ENCODE results near the gene CACNA1S. TPM values are rescaled to one million over a fixed set of nuclear protein-coding genes. Genes with fewer than 3 reads are reported as not detected.

The CACNA1S gene
- total and polyA plus RNA-seq, 2 of the 8 experiments (the other 6 are each of a cell fraction or from before 2014, with no cell fraction given) = 0.06 TPM; not detected in 1

DNA sequence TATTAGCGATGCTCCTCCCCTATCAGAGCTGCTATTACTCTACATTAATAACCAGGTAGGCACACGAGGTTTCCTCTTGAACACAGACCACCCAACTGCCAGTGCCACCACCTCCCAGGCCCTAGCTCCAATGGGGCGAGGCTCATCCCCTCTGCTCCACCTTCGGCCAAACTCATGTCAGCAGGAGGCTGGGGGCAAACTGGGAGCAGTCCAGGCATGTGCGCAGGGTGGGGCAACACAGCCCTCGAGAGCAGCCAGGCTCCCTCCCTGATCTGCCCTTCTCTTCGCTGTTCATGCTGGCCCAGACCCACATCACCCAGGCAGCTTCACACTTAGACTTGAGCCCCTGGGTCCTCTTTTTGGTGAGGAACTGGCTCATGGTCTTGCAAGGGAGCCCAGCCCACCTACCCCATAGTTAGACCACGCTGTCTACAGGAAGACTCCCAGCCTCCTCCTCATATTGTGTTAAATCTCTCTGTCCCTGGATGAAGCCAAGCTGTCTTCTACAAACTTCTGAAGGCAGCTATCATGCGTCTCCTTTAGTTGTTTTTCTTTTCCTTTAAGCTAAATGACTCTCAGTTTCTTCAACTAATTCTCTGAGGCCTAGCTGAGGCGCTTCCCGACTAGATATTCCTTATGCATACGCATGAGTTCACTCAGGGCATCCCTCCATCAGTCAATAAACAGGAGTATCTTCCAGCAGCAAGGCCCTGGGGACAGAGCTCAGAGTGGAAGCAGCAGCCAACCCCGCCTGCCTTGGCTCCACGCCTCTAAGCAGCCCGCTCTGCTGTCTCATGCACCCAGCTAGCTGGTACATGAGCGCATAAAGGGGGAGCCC lies 30.0 kb upstream of the CACNA1S start:
- Histone ChIP-seq H3K79me1 (ENCODE audit: low read depth, low read length) (no peaks in the 10 kb centered on the region), H4K8ac (ENCODE audit: extremely low read depth, insufficient read depth, low read length) (no peak overlapping the region), H3K9ac (replicated peaks in 1 of 4; ENCODE audit: extremely low read depth in 1 of 4, low read depth in 3 of 4, low read length in 3 of 4) (no peak overlapping the region), H3K56ac (replicated peaks; ENCODE audit: insufficient read length, low read depth, low read length) (no peak overlapping the region), H4K91ac (replicated peaks; ENCODE audit: insufficient read length, low read length) (no peak overlapping the region), H3K4me3 (ENCODE audit: extremely low read depth in 1 of 4, insufficient read depth in 2 of 4, low read depth in 3 of 4, low read length in 4 of 4) (no peak overlapping the region), H3K4me2 (ENCODE audit: insufficient read depth in 1 of 2, low read depth in 2 of 2, low read length in 2 of 2) (no peak overlapping the region), H3K23ac (ENCODE audit: insufficient read length) (no peak overlapping the region), H2AK5ac (ENCODE audit: low read depth, low read length) (no peak overlapping the region), H2BK12ac (ENCODE audit: low read depth, low read length) (no peak overlapping the region), H4K20me1 (replicated peaks in 1 of 2; ENCODE audit: control insufficient read depth in 1 of 2, insufficient read depth in 2 of 2, low read length in 2 of 2) (peaks cover 12 to 14% of the 10 kb centered on the region in 2 experiments), H2AFZ (ENCODE audit: low read length) (no peak overlapping the region), H3K4ac (replicated peaks; ENCODE audit: insufficient read length, low read depth, low read length) (no peak overlapping the region), H3K23me2 (ENCODE audit: low read depth, low read length) (no peaks in the 10 kb centered on the region), H2BK120ac (replicated peaks; ENCODE audit: low read depth, low read length) (no peak overlapping the region), H3K18ac (ENCODE audit: extremely low read depth, low read length) (no peak overlapping the region), H3K27ac (ENCODE audit: low read depth, low read length) (no peak overlapping the region), H2BK5ac (ENCODE audit: low read depth, low read length) (no peak overlapping the region), H3K9me3 (ENCODE audit: insufficient read depth in 2 of 2, low read depth in 1 of 2, low read length in 1 of 2) (no peaks in the 10 kb centered on the region), H4K5ac (ENCODE audit: insufficient read length, low read depth, low read length) (no peak overlapping the region), H3K27me3 (replicated peaks in 1 of 4; ENCODE audit: control insufficient read depth in 3 of 4, extremely low read depth in 1 of 4, insufficient read depth in 3 of 4, low read length in 3 of 4) (no peaks in the 10 kb centered on the region), H2BK15ac (ENCODE audit: low read length) (no peak overlapping the region), H2BK20ac (ENCODE audit: low read length) (no peak overlapping the region), H3K14ac (ENCODE audit: insufficient read length) (no peak overlapping the region), H3K79me2 (ENCODE audit: control insufficient read depth in 1 of 2, insufficient read depth in 2 of 2, low read length in 2 of 2) (no peaks in the 10 kb centered on the region), H3K36me3 (ENCODE audit: control insufficient read depth in 2 of 4, insufficient read depth in 4 of 4, low read length in 3 of 4) (peaks cover 48 to 86% (median 72%) of the 10 kb centered on the region in 4 experiments), H3K4me1 (replicated peaks in 1 of 4; ENCODE audit: control insufficient read depth in 3 of 4, insufficient read depth in 4 of 4, low read length in 3 of 4) (no peaks in the 10 kb centered on the region)
- no peak for DNase-seq (ENCODE audit: low read depth in 1 of 2, low spot score in 2 of 2)
- CTCF ChIA-PET (ENCODE audit: partially characterized antibody) = interaction anchor here (1.1 to 5.8 kb wide), 8 partner anchors 7 to 219 kb away, joined by 3 to 32 read pairs (median 6); partner anchors contain the start of gene ASCL5
- FAIRE-seq = no peak
- POLR2A ChIA-PET (ENCODE audit: partially characterized antibody) = interaction anchor here (1.0 to 4.4 kb wide), 6 partner anchors 8 to 51 kb away, joined by 3 to 20 read pairs (median 4); partner anchors contain the start of gene TMEM9
- 91% methylated on average over 16 of the region's 16 CpGs; no CpG with 5 or more reads in 1 of the 2 experiments for WGBS, 2 experiments (ENCODE audit: extremely low coverage in 1 of 2, insufficient coverage in 1 of 2, insufficient read length in 1 of 2, insufficient replicate concordance in 2 of 2, low coverage in 1 of 2, low lambda C conversion rate in 2 of 2, missing lambda C conversion rate in 1 of 2)
- TF ChIP-seq POLR2AphosphoS5 (IDR thresholded peaks at IDR 0.05; ENCODE audit: low read depth, low read length) (no peak), SRF (IDR thresholded peaks at IDR 0.05; ENCODE audit: low read depth, low read length) (no peak), JUN (IDR thresholded peaks at IDR 0.05; ENCODE audit: low read depth, low read length) (no peak), CHD1 (IDR thresholded peaks at IDR 0.05; ENCODE audit: low read depth, low read length) (no peak), GABPA (IDR thresholded peaks at IDR 0.05; ENCODE audit: borderline replicate concordance, insufficient read depth, low read length) (no peak), EGR1 (IDR thresholded peaks at IDR 0.05; ENCODE audit: borderline replicate concordance, low read depth, low read length) (no peak), PHF8 (conservative IDR thresholded peaks at IDR 0.05; ENCODE audit: low read depth, low read length) (no peak), EZH2 (IDR thresholded peaks at IDR 0.05; ENCODE audit: low read depth, low read length, severe bottlenecking) (no peak), POLR2A (IDR thresholded peaks at IDR 0.05; ENCODE audit: control extremely low read depth in 1 of 2, low read depth in 2 of 2, low read length in 2 of 2) (no peak), EP300 (IDR thresholded peaks at IDR 0.05; ENCODE audit: borderline replicate concordance in 1 of 2, low read depth in 2 of 2, low read length in 2 of 2) (no peak)
- TF ChIP-seq, protein P1, sequence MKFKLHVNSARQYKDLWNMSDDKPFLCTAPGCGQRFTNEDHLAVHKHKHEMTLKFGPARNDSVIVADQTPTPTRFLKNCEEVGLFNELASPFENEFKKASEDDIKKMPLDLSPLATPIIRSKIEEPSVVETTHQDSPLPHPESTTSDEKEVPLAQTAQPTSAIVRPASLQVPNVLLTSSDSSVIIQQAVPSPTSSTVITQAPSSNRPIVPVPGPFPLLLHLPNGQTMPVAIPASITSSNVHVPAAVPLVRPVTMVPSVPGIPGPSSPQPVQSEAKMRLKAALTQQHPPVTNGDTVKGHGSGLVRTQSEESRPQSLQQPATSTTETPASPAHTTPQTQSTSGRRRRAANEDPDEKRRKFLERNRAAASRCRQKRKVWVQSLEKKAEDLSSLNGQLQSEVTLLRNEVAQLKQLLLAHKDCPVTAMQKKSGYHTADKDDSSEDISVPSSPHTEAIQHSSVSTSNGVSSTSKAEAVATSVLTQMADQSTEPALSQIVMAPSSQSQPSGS (IDR thresholded peaks at IDR 0.05; ENCODE audit: low read length) = no peak

Measured in H1 (cell line).